Coronary artery (tissue), 2 donors: ENCODE data around the gene KRT14.

ENCODE experiments used
- DNase-seq: peaks from one replicate; pipeline ENCODE4 v3.0.0-alpha.2; 2017; ENCODE audit warnings: low spot score
- H3K27ac ChIP-seq, 2 donors: fragments of 200-600 bp; sonication (generic); one replicate each; pipeline ENCODE4 v1.5.1; 2016 to 2019
- H3K4me3 ChIP-seq: fragments of 200-600 bp; sonication (generic); 2 replicates; pipeline ENCODE4 v1.5.1; 2016; ENCODE audit warnings: mild to moderate bottlenecking, moderate library complexity
- TF ChIP-seq, protein P1 (sequence below): fragments of 200-600 bp; sonication (generic); IDR thresholded peaks from one replicate; pipeline ENCODE4 v1.5.1; 2019; ENCODE audit warnings: antibody characterized with exemption

The KRT14 gene

DNA sequence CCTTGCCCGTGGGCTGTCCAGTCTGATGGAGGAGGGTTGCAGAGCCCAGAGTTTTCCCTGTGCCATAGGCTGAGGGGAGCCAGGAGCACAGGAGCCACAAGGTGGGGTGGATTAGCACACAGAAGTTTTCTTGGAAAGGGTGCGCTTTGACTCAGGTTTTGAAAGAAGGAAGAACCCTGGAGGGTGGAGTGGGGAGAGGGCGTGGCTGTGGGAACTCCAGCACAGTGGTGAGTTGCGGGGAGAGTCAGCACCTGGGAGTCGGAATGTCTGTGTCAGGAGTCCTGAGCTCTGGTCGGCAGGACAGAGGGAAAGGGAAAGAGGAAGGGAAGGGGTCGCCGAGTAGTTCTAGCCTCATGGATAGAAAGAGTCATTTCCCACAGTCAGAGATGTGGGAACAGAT lies 8.9 kb upstream of the KRT14 start:
- Histone ChIP-seq H3K27ac (no peak overlapping the region), H3K4me3 (no peak overlapping the region)
- DNase-seq = no peak
- TF ChIP-seq, protein P1, sequence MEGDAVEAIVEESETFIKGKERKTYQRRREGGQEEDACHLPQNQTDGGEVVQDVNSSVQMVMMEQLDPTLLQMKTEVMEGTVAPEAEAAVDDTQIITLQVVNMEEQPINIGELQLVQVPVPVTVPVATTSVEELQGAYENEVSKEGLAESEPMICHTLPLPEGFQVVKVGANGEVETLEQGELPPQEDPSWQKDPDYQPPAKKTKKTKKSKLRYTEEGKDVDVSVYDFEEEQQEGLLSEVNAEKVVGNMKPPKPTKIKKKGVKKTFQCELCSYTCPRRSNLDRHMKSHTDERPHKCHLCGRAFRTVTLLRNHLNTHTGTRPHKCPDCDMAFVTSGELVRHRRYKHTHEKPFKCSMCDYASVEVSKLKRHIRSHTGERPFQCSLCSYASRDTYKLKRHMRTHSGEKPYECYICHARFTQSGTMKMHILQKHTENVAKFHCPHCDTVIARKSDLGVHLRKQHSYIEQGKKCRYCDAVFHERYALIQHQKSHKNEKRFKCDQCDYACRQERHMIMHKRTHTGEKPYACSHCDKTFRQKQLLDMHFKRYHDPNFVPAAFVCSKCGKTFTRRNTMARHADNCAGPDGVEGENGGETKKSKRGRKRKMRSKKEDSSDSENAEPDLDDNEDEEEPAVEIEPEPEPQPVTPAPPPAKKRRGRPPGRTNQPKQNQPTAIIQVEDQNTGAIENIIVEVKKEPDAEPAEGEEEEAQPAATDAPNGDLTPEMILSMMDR = no peak

DNA sequence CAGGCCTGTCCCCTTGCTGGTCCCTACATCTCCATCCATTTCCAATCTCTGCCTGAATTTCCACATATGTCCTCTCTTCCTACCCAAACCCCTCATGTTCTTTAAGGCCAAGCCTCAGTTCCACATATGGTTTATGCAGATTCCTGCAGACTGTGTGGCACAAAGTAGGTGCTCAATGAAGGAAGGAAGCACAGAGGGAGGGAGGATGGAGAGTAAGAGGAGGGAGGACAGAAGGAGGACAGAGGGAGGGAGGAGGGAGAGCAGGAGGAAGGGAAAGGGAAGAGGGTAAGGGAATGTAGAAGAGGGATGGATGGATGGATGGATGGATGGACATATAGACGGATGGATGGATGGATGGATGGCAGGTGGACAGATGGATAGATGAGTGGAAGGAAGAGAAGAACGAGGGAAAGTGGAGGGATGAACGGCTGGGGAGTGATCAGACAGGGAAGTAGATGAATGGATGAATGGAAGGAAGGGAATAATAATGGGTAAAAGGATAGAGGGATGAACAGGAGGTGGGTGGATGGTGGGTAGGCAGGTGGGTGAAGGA lies 7.7 kb upstream of the KRT14 start:
- no peak for DNase-seq
- Histone ChIP-seq H3K4me3 (no peak overlapping the region), H3K27ac (no peak overlapping the region)
- TF ChIP-seq, protein P1 = no peak

DNA sequence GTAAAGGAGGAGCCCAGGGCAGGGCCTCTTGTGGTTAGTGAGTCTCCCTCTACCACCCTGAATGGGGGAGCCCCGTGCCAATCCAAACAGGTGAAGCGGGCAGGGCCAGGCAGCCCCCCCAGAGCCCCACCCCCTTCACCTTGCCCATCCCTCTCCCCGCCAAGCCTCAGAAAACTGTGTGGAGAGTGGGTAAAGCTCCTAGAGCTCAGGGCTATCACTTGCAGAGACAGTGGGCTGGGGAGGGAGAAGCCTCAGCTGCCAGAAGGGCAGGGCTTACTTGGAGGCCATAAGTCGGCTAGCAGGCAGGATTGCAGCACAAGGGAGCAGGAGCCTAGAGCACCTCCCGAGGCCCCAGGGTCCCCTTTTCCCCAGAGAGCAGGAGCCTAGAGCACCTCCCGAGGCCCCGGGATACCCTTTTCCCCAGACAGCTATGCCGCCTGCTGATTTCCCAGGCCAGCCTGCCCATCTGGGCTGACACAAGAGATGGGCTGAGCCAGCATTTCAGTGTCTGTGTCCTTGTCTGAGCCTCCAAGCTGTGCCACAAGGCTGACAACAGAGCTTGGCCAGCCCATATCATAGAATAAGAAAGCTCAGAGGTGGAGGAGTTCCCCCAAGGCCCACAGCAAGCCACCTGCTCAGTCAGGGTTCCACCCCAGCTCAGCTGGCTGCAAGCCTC lies 6.7 kb upstream of the KRT14 start:
- Histone ChIP-seq H3K27ac (no peak overlapping the region), H3K4me3 (no peak overlapping the region)
- no peak for DNase-seq
- TF ChIP-seq, protein P1 = no peak

DNA sequence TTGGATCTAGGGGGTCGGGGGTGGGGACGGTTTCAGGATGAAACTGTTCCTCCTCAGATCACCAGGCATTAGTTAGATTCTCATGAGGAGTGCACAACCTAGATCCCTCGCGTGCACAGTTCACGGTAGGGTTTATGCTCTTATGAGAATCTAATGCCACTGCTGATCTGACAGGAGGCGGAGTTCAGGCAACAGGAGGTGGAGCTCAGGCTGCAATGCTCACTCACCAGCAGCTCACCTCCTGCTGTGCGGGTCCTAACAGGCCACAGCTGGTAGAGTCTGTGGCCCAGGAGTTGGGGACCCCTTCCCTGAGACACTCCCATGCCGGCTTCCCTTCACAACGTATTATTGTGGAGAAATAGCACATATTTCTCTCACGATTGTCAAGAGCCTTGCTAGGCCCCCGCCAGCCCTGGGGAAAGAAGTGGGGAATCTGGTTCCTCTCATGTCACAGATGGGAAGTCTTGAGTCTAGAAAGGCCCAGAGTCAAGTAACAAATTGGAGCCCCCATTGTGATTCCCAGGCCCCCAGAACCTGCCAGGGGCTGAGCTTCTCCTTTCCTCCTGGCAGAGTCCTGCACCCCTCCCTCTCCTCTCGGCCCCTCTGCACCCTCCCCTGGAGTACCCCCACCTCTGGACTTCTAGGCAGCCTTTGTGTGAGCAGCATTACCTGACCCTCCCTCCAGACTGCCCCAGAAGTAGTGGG lies 6.1 kb upstream of the KRT14 start:
- Histone ChIP-seq H3K4me3 (no peak overlapping the region), H3K27ac (no peak overlapping the region)
- TF ChIP-seq, protein P1 = no peak
- DNase-seq = no peak

DNA sequence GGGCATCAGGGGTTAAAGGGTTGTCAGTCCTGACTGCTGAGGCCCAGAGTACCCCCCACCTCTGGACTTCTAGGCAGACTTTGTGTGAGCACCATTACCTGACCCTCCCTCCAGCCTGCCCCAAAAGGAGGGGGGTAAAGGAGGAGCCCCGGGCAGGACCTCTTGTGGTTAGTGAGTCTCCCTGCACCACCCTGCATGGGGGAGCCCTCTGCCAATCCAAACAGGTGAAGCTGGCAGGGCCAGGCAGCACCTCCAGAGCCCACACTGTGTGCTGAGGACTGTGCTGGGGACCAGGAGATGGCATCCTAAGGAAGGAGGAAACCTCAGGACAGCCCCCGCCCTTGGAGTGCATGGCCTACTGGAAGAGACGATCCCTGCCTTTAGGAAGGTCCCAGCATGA lies 2.6 kb upstream of the KRT14 start:
- no peak overlapping the region for H3K4me3 ChIP-seq
- TF ChIP-seq, protein P1 = no peak
- no peak overlapping the region for H3K27ac ChIP-seq
- no peak for DNase-seq

DNA sequence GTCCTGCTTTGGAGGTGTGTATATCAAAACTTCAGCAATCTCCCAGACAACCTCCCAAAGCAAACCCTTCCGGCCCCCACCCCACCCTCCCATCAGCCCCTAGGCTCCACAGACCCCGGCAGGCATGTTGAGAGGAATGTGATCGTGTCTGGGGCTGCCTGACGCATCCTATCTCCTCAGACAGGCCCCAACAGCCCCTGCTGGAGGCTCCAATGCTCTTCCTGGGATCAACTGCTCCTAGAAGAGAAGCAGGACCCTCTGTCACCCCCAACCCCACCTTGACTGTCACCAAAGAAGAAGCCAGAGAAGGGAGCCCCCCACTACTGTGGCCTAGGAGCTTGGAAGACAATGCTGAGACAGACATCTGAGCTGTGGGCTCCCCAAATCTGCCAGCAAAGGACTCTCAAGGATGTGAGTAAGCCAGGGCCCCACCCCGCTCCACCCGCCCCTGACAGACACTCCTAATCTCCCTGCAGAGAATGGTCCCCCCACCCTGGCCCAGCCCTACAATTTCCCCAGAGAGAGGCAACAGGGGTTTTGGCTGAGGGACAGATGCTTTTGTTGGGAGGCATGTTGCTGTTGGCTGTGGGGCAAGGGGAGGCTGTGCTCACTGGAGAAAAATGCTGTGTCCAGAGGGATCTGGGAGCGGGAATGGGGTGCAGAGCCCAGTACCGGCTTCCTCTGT lies 1.6 kb upstream of the KRT14 start:
- DNase-seq = no peak
- TF ChIP-seq, protein P1 = no peak
- Histone ChIP-seq H3K27ac (no peak overlapping the region), H3K4me3 (peak overlapping the region; percentile 48)
